Testis (tissue), 2 donors: ENCODE measurements around the gene C5orf52.

ENCODE experiments used
- POLR2A ChIP-seq: fragments of 450-650 bp; IDR thresholded peaks from one replicate; pipeline ENCODE4 v1.6.1; 2017; ENCODE audit warnings: antibody characterized with exemption, mild to moderate bottlenecking, moderate library complexity
- TF ChIP-seq, protein P1 (sequence below), 3 experiments: fragments of 450-650 bp in 2 of 3; fragments of 200-600 bp in 1 of 3; sonication (generic) in 1 of 3; IDR thresholded peaks; one replicate each; pipeline ENCODE4 v1.5.1; 2016 to 2019; ENCODE audit warnings: antibody characterized with exemption in 3 of 3, mild to moderate bottlenecking in 2 of 3, moderate library complexity in 1 of 3

DNA sequence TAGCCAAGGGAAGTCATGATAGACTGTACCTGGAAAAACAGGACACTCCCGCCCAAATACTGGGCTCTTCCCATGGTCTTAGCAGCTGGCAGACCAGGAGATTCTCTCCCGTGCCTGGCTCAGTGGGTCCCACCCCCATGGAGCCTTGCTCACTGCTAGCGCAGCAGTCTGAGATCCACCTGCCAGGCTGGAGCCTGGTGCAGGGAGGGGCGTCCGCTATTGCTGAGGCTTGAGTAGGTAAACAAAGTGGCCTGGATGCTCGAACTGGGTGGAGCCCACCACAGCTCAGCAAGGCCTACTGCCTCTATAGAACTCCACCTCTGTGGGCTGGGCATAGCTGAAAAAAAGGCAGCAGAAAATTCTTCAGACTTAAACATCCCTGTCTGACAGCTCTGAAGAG lies 49.8 kb downstream of the C5orf52 start:
- no peak for TF ChIP-seq POLR2A
- TF ChIP-seq, protein P1, sequence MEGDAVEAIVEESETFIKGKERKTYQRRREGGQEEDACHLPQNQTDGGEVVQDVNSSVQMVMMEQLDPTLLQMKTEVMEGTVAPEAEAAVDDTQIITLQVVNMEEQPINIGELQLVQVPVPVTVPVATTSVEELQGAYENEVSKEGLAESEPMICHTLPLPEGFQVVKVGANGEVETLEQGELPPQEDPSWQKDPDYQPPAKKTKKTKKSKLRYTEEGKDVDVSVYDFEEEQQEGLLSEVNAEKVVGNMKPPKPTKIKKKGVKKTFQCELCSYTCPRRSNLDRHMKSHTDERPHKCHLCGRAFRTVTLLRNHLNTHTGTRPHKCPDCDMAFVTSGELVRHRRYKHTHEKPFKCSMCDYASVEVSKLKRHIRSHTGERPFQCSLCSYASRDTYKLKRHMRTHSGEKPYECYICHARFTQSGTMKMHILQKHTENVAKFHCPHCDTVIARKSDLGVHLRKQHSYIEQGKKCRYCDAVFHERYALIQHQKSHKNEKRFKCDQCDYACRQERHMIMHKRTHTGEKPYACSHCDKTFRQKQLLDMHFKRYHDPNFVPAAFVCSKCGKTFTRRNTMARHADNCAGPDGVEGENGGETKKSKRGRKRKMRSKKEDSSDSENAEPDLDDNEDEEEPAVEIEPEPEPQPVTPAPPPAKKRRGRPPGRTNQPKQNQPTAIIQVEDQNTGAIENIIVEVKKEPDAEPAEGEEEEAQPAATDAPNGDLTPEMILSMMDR (IDR thresholded peaks at IDR 0.05) = no peak
